Natural killer cell (primary cell): ENCODE measurements around the gene SFSWAP. TPM values are rescaled to one million over a fixed set of nuclear protein-coding genes. Genes with fewer than 3 reads are reported as not detected.

ENCODE experiments used
- ATAC-seq, 3 donors: fragments of 150-1000 bp in 2 of 3; fragments of 200-7000 bp in 1 of 3; cut with Tn5 transposase; 1 replicate in 1 of 3; 2 replicates in 2 of 3; pipeline ENCODE4 v1.10.0; 2021; ENCODE audit warnings: mild to moderate bottlenecking in 2 of 3, moderate library complexity in 2 of 3
- DNase-seq, 2 donors: peaks; one replicate each; pipeline versions ENCODE4 v3.0.0 to v3.0.0-alpha.2; 2013 to 2021; ENCODE audit warnings: mixed read lengths in 1 of 2
- H3K27ac ChIP-seq: one replicate; pipeline ENCODE4 v1.5.1; 2013; ENCODE audit warnings: mild to moderate bottlenecking, low read length
- H3K27me3 ChIP-seq: one replicate; pipeline ENCODE4 v1.6.1; 2013; ENCODE audit warnings: low read length; ENCODE audit not compliant: control insufficient read depth, insufficient read depth
- H3K36me3 ChIP-seq: one replicate; pipeline ENCODE4 v1.6.1; 2013; ENCODE audit warnings: low read length; ENCODE audit not compliant: control insufficient read depth, insufficient read depth
- H3K4me1 ChIP-seq: one replicate; pipeline ENCODE4 v1.6.1; 2013; ENCODE audit warnings: low read length; ENCODE audit not compliant: control insufficient read depth, insufficient read depth
- H3K4me3 ChIP-seq: one replicate; pipeline ENCODE4 v1.5.1; 2013; ENCODE audit warnings: low read length
- H3K9me3 ChIP-seq: one replicate; pipeline ENCODE4 v1.6.1; 2013; ENCODE audit warnings: low read length; ENCODE audit not compliant: control insufficient read depth, insufficient read depth
- H3K27ac Mint-ChIP-seq, 2 donors: one replicate each; pipeline ENCODE4 v1.8.0; 2022; ENCODE audit warnings: mild to moderate bottlenecking in 2 of 2, mixed read lengths in 2 of 2, moderate library complexity in 1 of 2
- H3K27me3 Mint-ChIP-seq, 2 donors: one replicate each; pipeline ENCODE4 v1.8.0; 2022; ENCODE audit warnings: low read depth in 2 of 2, mixed read lengths in 2 of 2
- H3K36me3 Mint-ChIP-seq: one replicate; pipeline ENCODE4 v1.8.0; 2022; ENCODE audit warnings: mixed read lengths
- H3K4me1 Mint-ChIP-seq, 2 donors: one replicate each; pipeline ENCODE4 v1.8.0; 2022; ENCODE audit warnings: mixed read lengths in 2 of 2
- H3K4me3 Mint-ChIP-seq: one replicate; pipeline ENCODE4 v1.8.0; 2022; ENCODE audit warnings: mild to moderate bottlenecking, moderate library complexity, mixed read lengths
- H3K9me3 Mint-ChIP-seq, 2 donors: one replicate each; pipeline ENCODE4 v1.8.0; 2022; ENCODE audit warnings: mixed read lengths in 2 of 2
- WGBS: methylation state at CpG from one replicate; pipeline ENCODE4 v1.1.7; 2013; ENCODE audit warnings: missing lambda C conversion rate; ENCODE audit not compliant: insufficient coverage; 5-methylcytosine and 5-hydroxymethylcytosine counted together
- intact Hi-C: fragments of 100-400 bp; cut with micrococcal nuclease; formaldehyde crosslinking; loops from one replicate; pipeline ENCODE4 v1.14.2; 2022
- total RNA-seq, 4 donors: library from RNA; stranded (reverse); fragments of 120-200 nt in 1 of 4; gene quantifications; one replicate each; pipeline versions ENCODE4 v1.2.3 to v1.2.4, GENCODE V29; 2013 to 2022
- TF ChIP-seq, protein P1 (sequence below): fragments of 200-600 bp; IDR thresholded peaks from one replicate; pipeline ENCODE4 v1.8.0; 2022; ENCODE audit warnings: antibody characterized with exemption

Gene SFSWAP
- total RNA-seq, 3 donors from 2014 or later (not counting 1 experiment from before 2014, with no cell fraction given): 99.1 to 109 (median 102) TPM

DNA sequence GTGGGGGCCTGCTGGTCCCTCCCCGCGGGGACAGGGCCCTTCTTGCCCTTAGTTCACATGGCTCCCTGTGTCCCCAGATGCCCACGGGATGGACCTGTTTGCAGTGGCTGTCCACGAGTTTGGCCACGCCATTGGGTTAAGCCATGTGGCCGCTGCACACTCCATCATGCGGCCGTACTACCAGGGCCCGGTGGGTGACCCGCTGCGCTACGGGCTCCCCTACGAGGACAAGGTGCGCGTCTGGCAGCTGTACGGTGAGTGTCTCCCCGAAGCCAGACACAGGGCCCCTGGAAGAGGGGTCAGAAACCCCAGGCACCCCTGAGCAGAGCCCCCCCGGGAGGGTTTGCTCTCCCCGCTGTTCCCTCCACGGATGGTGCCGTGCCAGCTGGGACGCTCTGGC lies 130.7 kb downstream of the SFSWAP start:
- Mint-ChIP-seq H3K27me3 (no peaks in the 10 kb centered on the region), H3K9me3 (no peaks in the 10 kb centered on the region), H3K4me3 (no peak overlapping the region), H3K4me1 (no peaks in the 10 kb centered on the region), H3K36me3 (no peaks in the 10 kb centered on the region), H3K27ac (no peak overlapping the region)
- Histone ChIP-seq H3K9me3 (no peaks in the 10 kb centered on the region), H3K4me1 (no peaks in the 10 kb centered on the region), H3K36me3 (no peaks in the 10 kb centered on the region), H3K27me3 (no peaks in the 10 kb centered on the region), H3K4me3 (no peak overlapping the region), H3K27ac (no peak overlapping the region)
- ATAC-seq (no peak), DNase-seq (no peak)
- TF ChIP-seq, protein P1, sequence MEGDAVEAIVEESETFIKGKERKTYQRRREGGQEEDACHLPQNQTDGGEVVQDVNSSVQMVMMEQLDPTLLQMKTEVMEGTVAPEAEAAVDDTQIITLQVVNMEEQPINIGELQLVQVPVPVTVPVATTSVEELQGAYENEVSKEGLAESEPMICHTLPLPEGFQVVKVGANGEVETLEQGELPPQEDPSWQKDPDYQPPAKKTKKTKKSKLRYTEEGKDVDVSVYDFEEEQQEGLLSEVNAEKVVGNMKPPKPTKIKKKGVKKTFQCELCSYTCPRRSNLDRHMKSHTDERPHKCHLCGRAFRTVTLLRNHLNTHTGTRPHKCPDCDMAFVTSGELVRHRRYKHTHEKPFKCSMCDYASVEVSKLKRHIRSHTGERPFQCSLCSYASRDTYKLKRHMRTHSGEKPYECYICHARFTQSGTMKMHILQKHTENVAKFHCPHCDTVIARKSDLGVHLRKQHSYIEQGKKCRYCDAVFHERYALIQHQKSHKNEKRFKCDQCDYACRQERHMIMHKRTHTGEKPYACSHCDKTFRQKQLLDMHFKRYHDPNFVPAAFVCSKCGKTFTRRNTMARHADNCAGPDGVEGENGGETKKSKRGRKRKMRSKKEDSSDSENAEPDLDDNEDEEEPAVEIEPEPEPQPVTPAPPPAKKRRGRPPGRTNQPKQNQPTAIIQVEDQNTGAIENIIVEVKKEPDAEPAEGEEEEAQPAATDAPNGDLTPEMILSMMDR: no peak
- intact Hi-C loops: no loop called here
- WGBS: 93% methylated on average over 22 of the region's 22 CpGs

DNA sequence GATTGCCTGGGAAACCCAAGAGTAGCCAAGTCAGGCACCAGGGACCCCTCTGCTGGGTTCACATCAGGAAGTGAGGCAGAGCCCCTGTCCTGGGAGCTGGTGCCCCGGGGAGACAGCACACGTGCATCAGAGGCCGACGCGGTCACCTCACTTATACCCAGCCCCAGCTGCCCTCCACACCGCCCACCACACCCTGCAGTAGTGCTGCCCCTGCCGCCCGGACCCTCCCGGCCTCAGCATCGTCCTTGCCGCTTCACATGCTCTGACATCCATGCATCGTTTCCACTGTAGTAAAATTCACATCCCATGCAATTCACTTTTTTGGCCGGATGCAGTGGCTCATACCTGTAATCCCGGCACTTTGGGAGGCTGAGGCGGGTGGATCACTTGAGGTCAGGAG lies 131.3 kb downstream of the SFSWAP start:
- TF ChIP-seq, protein P1: no peak
- H3K27ac Mint-ChIP-seq: no peak overlapping the region

DNA sequence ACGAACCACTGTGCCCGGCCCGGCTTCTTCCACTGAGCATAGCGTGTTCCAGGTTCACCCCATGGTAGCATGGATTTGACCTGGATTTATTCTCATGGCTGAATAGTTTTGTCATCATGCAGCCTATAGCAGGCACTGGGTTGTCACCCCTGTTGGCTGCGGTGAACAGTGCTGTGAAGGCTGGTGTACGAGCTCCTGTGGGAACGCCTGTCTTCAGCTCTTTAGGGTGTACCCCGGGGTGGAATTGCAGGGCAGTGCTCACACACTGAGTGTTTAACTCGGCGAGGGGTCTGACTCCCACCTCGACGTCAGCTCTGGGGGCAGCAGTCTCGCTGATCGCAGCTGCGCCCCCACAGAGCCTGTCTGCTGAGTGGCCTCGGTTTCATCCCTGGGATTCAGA lies 132.6 kb downstream of the SFSWAP start:
- Mint-ChIP-seq H3K4me1 (no peaks in the 10 kb centered on the region), H3K27me3 (no peaks in the 10 kb centered on the region), H3K4me3 (no peak overlapping the region), H3K27ac (no peak overlapping the region), H3K9me3 (no peaks in the 10 kb centered on the region), H3K36me3 (no peaks in the 10 kb centered on the region)
- no peak overlapping the region for H3K27ac ChIP-seq
- intact Hi-C loops: no loop called here
- H3K4me1 ChIP-seq: no peaks in the 10 kb centered on the region
- 92% methylated on average over 16 of the region's 16 CpGs for WGBS
- no peaks in the 10 kb centered on the region for H3K9me3 ChIP-seq
- no peak for DNase-seq
- ATAC-seq: no peak
- H3K27me3 ChIP-seq: no peaks in the 10 kb centered on the region
- TF ChIP-seq, protein P1: no peak
- H3K4me3 ChIP-seq: no peak overlapping the region
- no peaks in the 10 kb centered on the region for H3K36me3 ChIP-seq

More for the DNA sequence above, 131.3 kb downstream of the SFSWAP start:
- Mint-ChIP-seq H3K4me1 (no peaks in the 10 kb centered on the region), H3K36me3 (no peaks in the 10 kb centered on the region), H3K9me3 (no peaks in the 10 kb centered on the region), H3K27me3 (no peaks in the 10 kb centered on the region), H3K4me3 (no peak overlapping the region)
- no peak for DNase-seq
- Histone ChIP-seq H3K27ac (no peak overlapping the region), H3K9me3 (no peaks in the 10 kb centered on the region), H3K27me3 (no peaks in the 10 kb centered on the region), H3K4me1 (no peaks in the 10 kb centered on the region), H3K36me3 (no peaks in the 10 kb centered on the region), H3K4me3 (no peak overlapping the region)
- no peak for ATAC-seq
- intact Hi-C loops: no loop called here
- WGBS: 95% methylated on average over 15 of the region's 15 CpGs

DNA sequence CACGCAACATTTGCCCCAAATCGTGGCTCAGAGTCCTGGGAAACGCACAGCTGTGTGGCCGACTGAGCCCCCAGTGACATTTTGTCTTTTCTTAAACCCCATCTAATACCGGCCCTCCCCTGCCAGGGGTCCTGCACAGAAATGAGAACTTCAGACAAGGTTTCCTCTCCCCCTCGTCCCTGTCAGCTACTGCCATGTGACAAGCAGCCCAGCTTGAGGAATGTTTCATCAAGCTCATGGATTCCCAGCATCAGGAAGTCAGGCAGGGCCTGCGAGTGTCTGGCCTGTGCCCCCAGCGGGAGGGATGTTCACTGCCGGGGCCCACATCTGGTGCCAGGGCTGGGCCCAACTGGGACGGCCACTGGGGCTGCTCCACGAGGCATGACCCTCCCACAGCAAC lies 133.2 kb downstream of the SFSWAP start:
- no peaks in the 10 kb centered on the region for H3K4me1 ChIP-seq
- intact Hi-C loops: no loop called here
- no peaks in the 10 kb centered on the region for H3K36me3 ChIP-seq
- no peak overlapping the region for H3K27ac ChIP-seq
- TF ChIP-seq, protein P1: no peak
- no peaks in the 10 kb centered on the region for H3K36me3 Mint-ChIP-seq
- no peak overlapping the region for H3K4me3 ChIP-seq
- H3K4me3 Mint-ChIP-seq: no peak overlapping the region
- ATAC-seq (no peak), DNase-seq (no peak)
- no peaks in the 10 kb centered on the region for H3K27me3 ChIP-seq
- no peaks in the 10 kb centered on the region for H3K9me3 ChIP-seq
- H3K4me1 Mint-ChIP-seq: no peaks in the 10 kb centered on the region
- no peaks in the 10 kb centered on the region for H3K9me3 Mint-ChIP-seq
- WGBS: 94% methylated on average over 11 of the region's 11 CpGs
- H3K27ac Mint-ChIP-seq: no peak overlapping the region
- no peaks in the 10 kb centered on the region for H3K27me3 Mint-ChIP-seq
